GM12878 (cell line): ENCODE results near the gene RPS23. TPM values are rescaled to one million over a fixed set of nuclear protein-coding genes. Genes with fewer than 3 reads are reported as not detected.
"Not testable (repeated sequence)": the region's sequence is repeated elsewhere in the genome, so short reads cannot be mapped to it uniquely, and the experiment has no call there.

Experiments used
- ATAC-seq: fragments of 200-7000 bp; cut with Tn5 transposase; 3 replicates; pipeline ENCODE4 v1.9.1; 2020; ENCODE audit warnings: mild to moderate bottlenecking, moderate library complexity
- BruUV-seq: library from RNA; stranded (reverse); fragments of 400-500 nt; replicated peaks from 2 replicates; lab custom pipeline; 2021; lab: Mats Ljungman, UMichigan
- CTCF ChIA-PET: fragments of 300-600 bp; sonication (Branson Sonifier 250); formaldehyde crosslinking; extraction: SDS; loops from one replicate; lab custom pipeline; 2021; ENCODE audit warnings: inconsistent platforms; lab: Yijun Ruan, JAX
- POLR2A ChIA-PET: fragments of 350-600 bp; formaldehyde crosslinking; extraction: SDS; loops from one replicate; lab custom pipeline; 2021; ENCODE audit warnings: inconsistent platforms; lab: Charles Lee
- RAD21 ChIA-PET: fragments of 300-600 bp; sonication (Branson Sonifier 250); formaldehyde crosslinking; loops from one replicate; lab custom pipeline; 2023; ENCODE audit warnings: antibody characterized with exemption; ENCODE audit not compliant: unreplicated experiment; lab: Charles Lee
- SMC1A ChIA-PET: fragments of 300-600 bp; sonication (Branson Sonifier 250); formaldehyde crosslinking; loops from one replicate; lab custom pipeline; 2023; ENCODE audit not compliant: unreplicated experiment, uncharacterized antibody; lab: Charles Lee
- DNase-seq: peaks from one replicate; pipeline ENCODE4 v3.0.0-alpha.2; 2011; ENCODE audit warnings: low read depth, low spot score
- FAIRE-seq: peaks from 3 replicates; lab custom pipeline; 2011; peaks lifted over from hg19 to GRCh38; lab: Jason Lieb, UNC
- H2AFZ ChIP-seq: 2 replicates; pipeline ENCODE4 v1.6.0; 2011; ENCODE audit warnings: low read depth, low read length, control low read depth; ENCODE audit not compliant: control insufficient read depth
- H3K27ac ChIP-seq: 2 replicates; pipeline ENCODE4 v1.5.1; 2011; ENCODE audit warnings: control low read depth; ENCODE audit not compliant: control insufficient read depth, insufficient read depth
- H3K27me3 ChIP-seq, 2 experiments: replicated peaks in 1 of 2; 2 replicates each; pipeline versions ENCODE4 v1.6.0 to v1.6.1; 2011; ENCODE audit warnings: low read length in 1 of 2; ENCODE audit not compliant: control insufficient read depth in 2 of 2, insufficient read depth in 2 of 2
- H3K36me3 ChIP-seq, 2 experiments: 2 replicates each; pipeline ENCODE4 v1.5.1; 2011; ENCODE audit warnings: low read length in 1 of 2; ENCODE audit not compliant: control insufficient read depth in 2 of 2, insufficient read depth in 2 of 2
- H3K4me1 ChIP-seq: 2 replicates; pipeline ENCODE4 v1.6.1; 2011; ENCODE audit warnings: mild to moderate bottlenecking, low read length, moderate library complexity, mixed read lengths; ENCODE audit not compliant: control insufficient read depth, insufficient read depth
- H3K4me2 ChIP-seq: 2 replicates; pipeline ENCODE4 v1.6.0; 2011; ENCODE audit warnings: control low read depth; ENCODE audit not compliant: control insufficient read depth, insufficient read depth
- H3K4me3 ChIP-seq: fragments of 200-600 bp; sonication (generic); 2 replicates; pipeline ENCODE4 v1.5.1; 2016
- H3K79me2 ChIP-seq: 2 replicates; pipeline ENCODE4 v1.6.0; 2011; ENCODE audit warnings: low read length; ENCODE audit not compliant: control insufficient read depth, insufficient read depth
- H3K9ac ChIP-seq: 2 replicates; pipeline ENCODE4 v1.8.0; 2011; ENCODE audit warnings: low read length, control low read depth, mixed read lengths; ENCODE audit not compliant: control insufficient read depth, insufficient read depth
- H3K9me3 ChIP-seq: replicated peaks from 3 replicates; pipeline ENCODE4 v1.5.1; 2011; ENCODE audit warnings: mild to moderate bottlenecking, low read length; ENCODE audit not compliant: control insufficient read depth, insufficient read depth
- H4K20me1 ChIP-seq: 2 replicates; pipeline ENCODE4 v1.6.0; 2011; ENCODE audit not compliant: control insufficient read depth, insufficient read depth
- ATF7 ChIP-seq: fragments of 450-650 bp; IDR thresholded peaks from 2 replicates; pipeline ENCODE4 v1.6.1; 2016; ENCODE audit warnings: low read depth, mild to moderate bottlenecking
- BACH1 ChIP-seq: fragments of 450-650 bp; IDR thresholded peaks from 2 replicates; pipeline ENCODE4 v1.6.1; 2017; ENCODE audit warnings: mild to moderate bottlenecking, borderline replicate concordance
- CHD4 ChIP-seq: fragments of 200-600 bp; sonication (generic); IDR thresholded peaks from 2 replicates; pipeline ENCODE4 v1.6.1; 2016; ENCODE audit warnings: mild to moderate bottlenecking
- KLF5 ChIP-seq: fragments of 450-650 bp; IDR thresholded peaks from 2 replicates; pipeline ENCODE4 v1.6.1; 2014; ENCODE audit warnings: mild to moderate bottlenecking; ENCODE audit not compliant: partially characterized antibody
- MLLT1 ChIP-seq: fragments of 450-650 bp; IDR thresholded peaks from 2 replicates; pipeline ENCODE4 v1.6.1; 2016; ENCODE audit warnings: mild to moderate bottlenecking
- NFXL1 ChIP-seq: fragments of 450-650 bp; IDR thresholded peaks from 2 replicates; pipeline ENCODE4 v1.6.1; 2017; ENCODE audit warnings: antibody characterized with exemption, mild to moderate bottlenecking, borderline replicate concordance
- SPI1 ChIP-seq: IDR thresholded peaks from 2 replicates; pipeline ENCODE4 v1.6.1; 2011; ENCODE audit warnings: low read depth, mild to moderate bottlenecking, low read length, moderate library complexity, borderline replicate concordance; ENCODE audit not compliant: insufficient read depth
- ZZZ3 ChIP-seq: IDR thresholded peaks from 2 replicates; pipeline ENCODE4 v1.6.1; 2011; ENCODE audit warnings: low read depth; ENCODE audit not compliant: control insufficient read depth, insufficient read length
- WGBS: methylation state at CpG from one replicate; pipeline ENCODE4 v1.1.6; 2016; ENCODE audit warnings: low lambda C conversion rate; ENCODE audit not compliant: insufficient replicate concordance, insufficient coverage; ENCODE audit errors: missing lambda C conversion rate; 5-methylcytosine and 5-hydroxymethylcytosine counted together
- in situ Hi-C: fragments of 300-500 bp; cut with MboI; formaldehyde crosslinking; loops from 9 replicates; pipeline ENCODE4 v1.14.3; 2018; ENCODE audit warnings: mixed read lengths
- intact Hi-C: fragments of 100-400 bp; cut with micrococcal nuclease; formaldehyde crosslinking; loops from one replicate; pipeline ENCODE4 v1.14.2; 2022; ENCODE audit not compliant: unreplicated experiment
- polyA plus RNA-seq, 11 experiments: library from polyadenylated mRNA; depleted of rRNA in 4 of 11; unstranded in 6 of 11; stranded (reverse) in 5 of 11; fragments of >200 nt; fragmentation: Nextera tagmentation in 4 of 11; fragmentation: Illumina TruSeq in 1 of 11; extraction: Ambion mirVana in 4 of 11; extraction: Trizol in 1 of 11; gene quantifications; 1 replicate in 1 of 11; 2 replicates in 10 of 11; pipeline versions ENCODE4 v1.2.1 to v1.2.3, GENCODE V29; 2011 to 2016; ENCODE audit warnings: inconsistent platforms in 2 of 11, missing spikeins in 2 of 11, low read depth in 1 of 11
- total RNA-seq, 4 experiments: library from RNA; depleted of rRNA in 3 of 4; stranded (reverse); fragments of >200 nt in 3 of 4; fragmentation: Illumina TruSeq in 1 of 4; extraction: Trizol in 1 of 4; gene quantifications; 2 replicates each; pipeline versions ENCODE4 v1.2.1 to v1.2.3, GENCODE V29; 2013 to 2021

The RPS23 gene
- total and polyA plus RNA-seq, 10 of the 15 experiments (the other 5 are each of a cell fraction or from before 2014, with no cell fraction given): 2,489 to 8,145 (median 5,256) TPM

- SMC1A ChIA-PET, intact Hi-C loops, in situ Hi-C loops, FAIRE-seq, DNase-seq, H2AFZ ChIP-seq, H3K4me3 ChIP-seq, H3K79me2 ChIP-seq, H3K27ac ChIP-seq, H3K9me3 ChIP-seq, H3K4me1 ChIP-seq, H3K36me3 ChIP-seq, RAD21 ChIA-PET, POLR2A ChIA-PET, ATAC-seq, H4K20me1 ChIP-seq, H3K9ac ChIP-seq, H3K4me2 ChIP-seq, H3K27me3 ChIP-seq, BruUV-seq: not testable (repeated sequence)
- CTCF ChIA-PET: interaction anchor here (1.8 kb wide), 1 partner anchor 8 kb away, joined by 9 read pairs; no protein-coding TSS in a partner anchor
- WGBS: 86% methylated on average over 9 of the region's 9 CpGs
- TF ChIP-seq SPI1: 0 out of 2 replicates have a peak, but pooled peaks have one; percentile 4
Measured at GRCh38 chr5:82267297-82267933, 10.7 kb downstream of the RPS23 start.

- no peak for DNase-seq
- ATAC-seq: no peak
- RAD21 ChIA-PET: interaction anchor here (0.8 kb wide), 1 partner anchor 9 kb away, joined by 3 read pairs; no protein-coding TSS in a partner anchor
- 89% methylated on average over 4 of the region's 4 CpGs for WGBS
- H3K4me3 ChIP-seq: no peak overlapping the region
- no peaks in the 10 kb centered on the region; a peak in 1 of 4 replicates for H3K36me3 ChIP-seq
- in situ Hi-C loops: no loop called here
- H4K20me1 ChIP-seq: no peaks in the 10 kb centered on the region
- no peak overlapping the region for H3K27ac ChIP-seq
- BruUV-seq: no TSS peak
- no peak for TF ChIP-seq BACH1
- TF ChIP-seq ZZZ3: no peak
- TF ChIP-seq MLLT1: no peak
- TF ChIP-seq CHD4: no peak
- TF ChIP-seq ATF7: no peak
- no peak for TF ChIP-seq KLF5
- no peak for TF ChIP-seq NFXL1
- TF ChIP-seq, all 136 proteins: peak for 0
- Histone ChIP-seq H3K9ac (no peak overlapping the region), H3K27me3 (no peaks in the 10 kb centered on the region), H3K4me2 (no peak overlapping the region), H3K79me2 (no peaks in the 10 kb centered on the region), H3K4me1 (no peaks in the 10 kb centered on the region), H2AFZ (no peak overlapping the region), H3K9me3 (no peaks in the 10 kb centered on the region; the same call in 2 of the 3 replicates)
- intact Hi-C loops: no loop called here
- ChIA-PET POLR2A (no interaction called here), CTCF (interaction anchor here (2.2 kb wide), 1 partner anchor 9 kb away, joined by 10 read pairs; no protein-coding TSS in a partner anchor), SMC1A (interaction anchor here (1.2 kb wide), 1 partner anchor 8 kb away, joined by 4 read pairs; no protein-coding TSS in a partner anchor)
- no peak for FAIRE-seq
Measured at GRCh38 chr5:82265047-82265446, 13.1 kb downstream of the RPS23 start.
